ENCODE data around the gene NYNRIN.

DNA sequence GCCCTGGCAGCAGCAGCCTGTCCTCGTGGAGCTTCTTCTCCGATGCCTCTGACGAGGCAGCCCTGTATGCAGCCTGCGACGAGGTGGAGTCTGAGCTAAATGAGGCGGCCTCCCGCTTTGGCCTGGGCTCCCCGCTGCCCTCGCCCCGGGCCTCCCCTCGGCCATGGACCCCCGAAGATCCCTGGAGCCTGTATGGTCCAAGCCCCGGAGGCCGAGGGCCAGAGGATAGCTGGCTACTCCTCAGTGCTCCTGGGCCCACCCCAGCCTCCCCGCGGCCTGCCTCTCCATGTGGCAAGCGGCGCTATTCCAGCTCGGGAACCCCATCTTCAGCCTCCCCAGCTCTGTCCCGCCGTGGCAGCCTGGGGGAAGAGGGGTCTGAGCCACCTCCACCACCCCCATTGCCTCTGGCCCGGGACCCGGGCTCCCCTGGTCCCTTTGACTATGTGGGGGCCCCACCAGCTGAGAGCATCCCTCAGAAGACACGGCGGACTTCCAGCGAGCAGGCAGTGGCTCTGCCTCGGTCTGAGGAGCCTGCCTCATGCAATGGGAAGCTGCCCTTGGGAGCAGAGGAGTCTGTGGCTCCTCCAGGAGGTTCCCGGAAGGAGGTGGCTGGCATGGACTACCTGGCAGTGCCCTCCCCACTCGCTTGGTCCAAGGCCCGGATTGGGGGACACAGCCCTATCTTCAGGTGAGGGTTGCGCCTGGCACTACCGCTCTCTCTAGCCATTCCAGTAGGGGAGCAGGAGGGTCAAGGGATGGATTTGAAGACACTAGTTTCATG is 28.7 kb upstream of the NYNRIN start:
- TF ChIP-seq, protein P1, sequence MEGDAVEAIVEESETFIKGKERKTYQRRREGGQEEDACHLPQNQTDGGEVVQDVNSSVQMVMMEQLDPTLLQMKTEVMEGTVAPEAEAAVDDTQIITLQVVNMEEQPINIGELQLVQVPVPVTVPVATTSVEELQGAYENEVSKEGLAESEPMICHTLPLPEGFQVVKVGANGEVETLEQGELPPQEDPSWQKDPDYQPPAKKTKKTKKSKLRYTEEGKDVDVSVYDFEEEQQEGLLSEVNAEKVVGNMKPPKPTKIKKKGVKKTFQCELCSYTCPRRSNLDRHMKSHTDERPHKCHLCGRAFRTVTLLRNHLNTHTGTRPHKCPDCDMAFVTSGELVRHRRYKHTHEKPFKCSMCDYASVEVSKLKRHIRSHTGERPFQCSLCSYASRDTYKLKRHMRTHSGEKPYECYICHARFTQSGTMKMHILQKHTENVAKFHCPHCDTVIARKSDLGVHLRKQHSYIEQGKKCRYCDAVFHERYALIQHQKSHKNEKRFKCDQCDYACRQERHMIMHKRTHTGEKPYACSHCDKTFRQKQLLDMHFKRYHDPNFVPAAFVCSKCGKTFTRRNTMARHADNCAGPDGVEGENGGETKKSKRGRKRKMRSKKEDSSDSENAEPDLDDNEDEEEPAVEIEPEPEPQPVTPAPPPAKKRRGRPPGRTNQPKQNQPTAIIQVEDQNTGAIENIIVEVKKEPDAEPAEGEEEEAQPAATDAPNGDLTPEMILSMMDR (IDR thresholded peaks at IDR 0.05) = no peak
- no peak for TF ChIP-seq POLR2AphosphoS5 (IDR thresholded peaks at IDR 0.05; ENCODE audit: low read depth, low read length)
- no peak for TF ChIP-seq REST (IDR thresholded peaks at IDR 0.05; ENCODE audit: insufficient read depth in 1 of 2, low read depth in 2 of 2, low read length in 1 of 2)
- TF ChIP-seq TCF7L2 (IDR thresholded peaks at IDR 0.05; ENCODE audit: low read depth, low read length) = no peak
- TF ChIP-seq SIN3A (IDR thresholded peaks at IDR 0.05; ENCODE audit: borderline replicate concordance, insufficient read depth, low read depth, low read length) = no peak
